ENCODE measurements around the gene RASAL1. TPM values are rescaled to one million over a fixed set of nuclear protein-coding genes. Genes with fewer than 3 reads are reported as not detected.
A peak's percentile ranks its signal among the peaks of the same experiment; 100 is the strongest.
"Not testable (repeated sequence)": the region's sequence is repeated elsewhere in the genome, so short reads cannot be mapped to it uniquely, and the experiment has no call there.

RASAL1 gene
- total RNA-seq, 1 donor from 2014 or later = not detected

- peak; percentile 57 for DNase-seq (ENCODE audit: low read depth)
Measured at GRCh38 chr12:113142173-113142885, 6.8 kb upstream of the RASAL1 start.

GRCh38 chr12:113141716-113142115 lies 6.2 kb upstream of the RASAL1 start:
- DNase-seq (ENCODE audit: low read depth) = not testable (repeated sequence)

GRCh38 chr12:113140706-113141105 lies 5.1 kb upstream of the RASAL1 start:
- DNase-seq (ENCODE audit: low read depth) = no peak

- DNase-seq (ENCODE audit: low read depth) = no peak
Measured at GRCh38 chr12:113138826-113139225, 3.3 kb upstream of the RASAL1 start.

GRCh38 chr12:113137861-113138783 lies 2.6 kb upstream of the RASAL1 start:
- DNase-seq (ENCODE audit: low read depth) = no peak

GRCh38 chr12:113136990-113137511 lies 1.5 kb upstream of the RASAL1 start:
- no peak for DNase-seq (ENCODE audit: low read depth)

- DNase-seq (ENCODE audit: low read depth) = no peak
Measured at GRCh38 chr12:113136128-113136989, 798 bp upstream of the RASAL1 start.

GRCh38 chr12:113134521-113134951 lies 1.0 kb downstream of the RASAL1 start:
- no peak for DNase-seq (ENCODE audit: low read depth)

- peak; percentile 18 for DNase-seq (ENCODE audit: low read depth)
Measured at GRCh38 chr12:113134071-113134470, 1.5 kb downstream of the RASAL1 start.

- DNase-seq (ENCODE audit: low read depth) = no peak
Measured at GRCh38 chr12:113133666-113134065, 1.9 kb downstream of the RASAL1 start.

GRCh38 chr12:113133036-113133435 lies 2.5 kb downstream of the RASAL1 start:
- no peak for DNase-seq (ENCODE audit: low read depth)

GRCh38 chr12:113131556-113131955 lies 4.0 kb downstream of the RASAL1 start:
- no peak for DNase-seq (ENCODE audit: low read depth)

- DNase-seq (ENCODE audit: low read depth) = peak; percentile 22
Measured at GRCh38 chr12:113130457-113131135, 5.0 kb downstream of the RASAL1 start.

GRCh38 chr12:113129664-113130456 lies 5.7 kb downstream of the RASAL1 start:
- no peak for DNase-seq (ENCODE audit: low read depth)

GRCh38 chr12:113128802-113129663 lies 6.5 kb downstream of the RASAL1 start:
- no peak for DNase-seq (ENCODE audit: low read depth)

- DNase-seq (ENCODE audit: low read depth) = peak; percentile 67
Measured at GRCh38 chr12:113127791-113128199, 7.8 kb downstream of the RASAL1 start.

- no peak for DNase-seq (ENCODE audit: low read depth)
Measured at GRCh38 chr12:113120670-113121370, 14.7 kb downstream of the RASAL1 start.
